Measurements from ENCODE around the gene MT1A. TPM values are rescaled to one million over a fixed set of nuclear protein-coding genes. Genes with fewer than 3 reads are reported as not detected.

Gene MT1A
- total and polyA plus RNA-seq, 2 of the 8 experiments (the other 6 are each of a cell fraction or from before 2014, with no cell fraction given), result not detected

DNA sequence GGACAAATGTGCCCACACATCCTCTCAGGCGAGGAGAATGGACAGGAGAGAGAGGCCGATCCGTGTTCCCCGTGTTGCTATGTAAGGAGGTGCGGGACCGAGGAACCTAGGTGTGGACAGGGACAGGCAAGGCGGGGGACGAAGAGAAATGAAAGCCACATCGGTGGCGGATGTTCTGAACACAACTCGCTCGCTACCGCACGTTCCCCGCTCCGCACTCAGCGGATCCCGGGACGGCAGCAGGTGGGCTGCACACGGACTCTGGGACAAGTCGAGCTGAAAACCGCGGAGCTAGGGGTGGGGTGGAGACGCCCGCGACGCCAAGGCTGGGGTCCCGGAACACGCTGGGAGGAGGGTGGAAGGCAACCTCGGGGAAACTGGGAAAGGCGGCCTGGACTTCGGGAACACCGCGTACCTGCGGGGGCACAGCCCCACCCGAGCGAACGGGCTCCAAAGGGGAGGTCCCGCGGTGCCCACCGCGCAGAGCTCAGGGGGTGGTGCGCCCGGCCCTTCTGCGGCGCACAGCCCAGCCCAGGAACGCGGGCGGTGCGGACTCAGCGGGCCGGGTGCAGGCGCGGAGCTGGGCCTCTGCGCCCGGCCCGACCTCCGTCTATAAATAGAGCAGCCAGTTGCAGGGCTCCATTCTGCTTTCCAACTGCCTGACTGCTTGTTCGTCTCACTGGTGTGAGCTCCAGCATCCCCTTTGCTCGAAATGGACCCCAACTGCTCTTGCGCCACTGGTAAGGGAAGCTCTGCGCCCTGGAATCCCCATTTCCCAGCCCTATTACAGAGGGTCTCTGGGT is 13.1 kb upstream of the MT1A start, which contains the start of gene MT1E (continued):
- TF ChIP-seq, protein P1, sequence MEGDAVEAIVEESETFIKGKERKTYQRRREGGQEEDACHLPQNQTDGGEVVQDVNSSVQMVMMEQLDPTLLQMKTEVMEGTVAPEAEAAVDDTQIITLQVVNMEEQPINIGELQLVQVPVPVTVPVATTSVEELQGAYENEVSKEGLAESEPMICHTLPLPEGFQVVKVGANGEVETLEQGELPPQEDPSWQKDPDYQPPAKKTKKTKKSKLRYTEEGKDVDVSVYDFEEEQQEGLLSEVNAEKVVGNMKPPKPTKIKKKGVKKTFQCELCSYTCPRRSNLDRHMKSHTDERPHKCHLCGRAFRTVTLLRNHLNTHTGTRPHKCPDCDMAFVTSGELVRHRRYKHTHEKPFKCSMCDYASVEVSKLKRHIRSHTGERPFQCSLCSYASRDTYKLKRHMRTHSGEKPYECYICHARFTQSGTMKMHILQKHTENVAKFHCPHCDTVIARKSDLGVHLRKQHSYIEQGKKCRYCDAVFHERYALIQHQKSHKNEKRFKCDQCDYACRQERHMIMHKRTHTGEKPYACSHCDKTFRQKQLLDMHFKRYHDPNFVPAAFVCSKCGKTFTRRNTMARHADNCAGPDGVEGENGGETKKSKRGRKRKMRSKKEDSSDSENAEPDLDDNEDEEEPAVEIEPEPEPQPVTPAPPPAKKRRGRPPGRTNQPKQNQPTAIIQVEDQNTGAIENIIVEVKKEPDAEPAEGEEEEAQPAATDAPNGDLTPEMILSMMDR (IDR thresholded peaks at IDR 0.05; ENCODE audit: control extremely low read depth in 1 of 3, insufficient read depth in 1 of 3, low read depth in 1 of 3, low read length in 3 of 3), result no peak

Data from H1 (cell line).